GM12878 (cell line): ENCODE results near the gene SNX22. TPM values are rescaled to one million over a fixed set of nuclear protein-coding genes. Genes with fewer than 3 reads are reported as not detected.

ENCODE experiments used
- ATAC-seq: fragments of 200-7000 bp; cut with Tn5 transposase; 3 replicates; pipeline ENCODE4 v1.9.1; 2020; ENCODE audit warnings: mild to moderate bottlenecking, moderate library complexity
- BruUV-seq: library from RNA; stranded (reverse); fragments of 400-500 nt; replicated peaks from 2 replicates; lab custom pipeline; 2021; lab: Mats Ljungman, UMichigan
- CTCF ChIA-PET: fragments of 300-600 bp; sonication (Branson Sonifier 250); formaldehyde crosslinking; extraction: SDS; loops from one replicate; lab custom pipeline; 2021; ENCODE audit warnings: inconsistent platforms; lab: Yijun Ruan, JAX
- POLR2A ChIA-PET: fragments of 350-600 bp; formaldehyde crosslinking; extraction: SDS; loops from one replicate; lab custom pipeline; 2021; ENCODE audit warnings: inconsistent platforms; lab: Charles Lee
- RAD21 ChIA-PET: fragments of 300-600 bp; sonication (Branson Sonifier 250); formaldehyde crosslinking; loops from one replicate; lab custom pipeline; 2023; ENCODE audit warnings: antibody characterized with exemption; ENCODE audit not compliant: unreplicated experiment; lab: Charles Lee
- SMC1A ChIA-PET: fragments of 300-600 bp; sonication (Branson Sonifier 250); formaldehyde crosslinking; loops from one replicate; lab custom pipeline; 2023; ENCODE audit not compliant: unreplicated experiment, uncharacterized antibody; lab: Charles Lee
- DNase-seq: peaks from one replicate; pipeline ENCODE4 v3.0.0-alpha.2; 2011; ENCODE audit warnings: low read depth, low spot score
- FAIRE-seq: peaks from 3 replicates; lab custom pipeline; 2011; peaks lifted over from hg19 to GRCh38; lab: Jason Lieb, UNC
- H2AFZ ChIP-seq: 2 replicates; pipeline ENCODE4 v1.6.0; 2011; ENCODE audit warnings: low read depth, low read length, control low read depth; ENCODE audit not compliant: control insufficient read depth
- H3K27ac ChIP-seq: 2 replicates; pipeline ENCODE4 v1.5.1; 2011; ENCODE audit warnings: control low read depth; ENCODE audit not compliant: control insufficient read depth, insufficient read depth
- H3K27me3 ChIP-seq, 2 experiments: replicated peaks in 1 of 2; 2 replicates each; pipeline versions ENCODE4 v1.6.0 to v1.6.1; 2011; ENCODE audit warnings: low read length in 1 of 2; ENCODE audit not compliant: control insufficient read depth in 2 of 2, insufficient read depth in 2 of 2
- H3K36me3 ChIP-seq, 2 experiments: 2 replicates each; pipeline ENCODE4 v1.5.1; 2011; ENCODE audit warnings: low read length in 1 of 2; ENCODE audit not compliant: control insufficient read depth in 2 of 2, insufficient read depth in 2 of 2
- H3K4me1 ChIP-seq: 2 replicates; pipeline ENCODE4 v1.6.1; 2011; ENCODE audit warnings: mild to moderate bottlenecking, low read length, moderate library complexity, mixed read lengths; ENCODE audit not compliant: control insufficient read depth, insufficient read depth
- H3K4me2 ChIP-seq: 2 replicates; pipeline ENCODE4 v1.6.0; 2011; ENCODE audit warnings: control low read depth; ENCODE audit not compliant: control insufficient read depth, insufficient read depth
- H3K4me3 ChIP-seq: fragments of 200-600 bp; sonication (generic); 2 replicates; pipeline ENCODE4 v1.5.1; 2016
- H3K79me2 ChIP-seq: 2 replicates; pipeline ENCODE4 v1.6.0; 2011; ENCODE audit warnings: low read length; ENCODE audit not compliant: control insufficient read depth, insufficient read depth
- H3K9ac ChIP-seq: 2 replicates; pipeline ENCODE4 v1.8.0; 2011; ENCODE audit warnings: low read length, control low read depth, mixed read lengths; ENCODE audit not compliant: control insufficient read depth, insufficient read depth
- H3K9me3 ChIP-seq: replicated peaks from 3 replicates; pipeline ENCODE4 v1.5.1; 2011; ENCODE audit warnings: mild to moderate bottlenecking, low read length; ENCODE audit not compliant: control insufficient read depth, insufficient read depth
- H4K20me1 ChIP-seq: 2 replicates; pipeline ENCODE4 v1.6.0; 2011; ENCODE audit not compliant: control insufficient read depth, insufficient read depth
- ATF3 ChIP-seq: IDR thresholded peaks from 2 replicates; pipeline ENCODE4 v1.6.1; 2011; ENCODE audit warnings: low read depth, mild to moderate bottlenecking, low read length, moderate library complexity, borderline replicate concordance; ENCODE audit errors: extremely low read depth
- BACH1 ChIP-seq: fragments of 450-650 bp; IDR thresholded peaks from 2 replicates; pipeline ENCODE4 v1.6.1; 2017; ENCODE audit warnings: mild to moderate bottlenecking, borderline replicate concordance
- BHLHE40 ChIP-seq, 2 experiments: fragments of 450-650 bp in 1 of 2; IDR thresholded peaks; 2 replicates each; pipeline ENCODE4 v1.6.1; 2011 to 2017; ENCODE audit warnings: low read depth in 2 of 2, borderline replicate concordance in 1 of 2, improper control_type of control experiment in 1 of 2, low read length in 1 of 2, mild to moderate bottlenecking in 1 of 2
- CREM ChIP-seq: IDR thresholded peaks from 2 replicates; pipeline ENCODE4 v1.6.1; 2014; ENCODE audit warnings: antibody characterized with exemption, low read depth
- MEF2A ChIP-seq: IDR thresholded peaks from 2 replicates; pipeline ENCODE4 v1.6.1; 2011; ENCODE audit warnings: low read depth, mild to moderate bottlenecking, low read length, moderate library complexity; ENCODE audit not compliant: insufficient read depth
- MTA2 ChIP-seq: fragments of 450-650 bp; IDR thresholded peaks from 2 replicates; pipeline ENCODE4 v1.6.1; 2016; ENCODE audit warnings: low read depth, mild to moderate bottlenecking, moderate library complexity
- NR2F1 ChIP-seq: fragments of 450-650 bp; conservative IDR thresholded peaks from 2 replicates; pipeline ENCODE4 v1.6.1; 2017; ENCODE audit warnings: mild to moderate bottlenecking
- RAD21 ChIP-seq: IDR thresholded peaks from 2 replicates; pipeline ENCODE4 v1.6.1; 2011; ENCODE audit warnings: mild to moderate bottlenecking, low read depth, low read length, moderate library complexity; ENCODE audit not compliant: insufficient read depth
- SUZ12 ChIP-seq: fragments of 200-600 bp; sonication (generic); IDR thresholded peaks from one replicate; pipeline ENCODE4 v1.6.1; 2018; ENCODE audit warnings: antibody characterized with exemption, mild to moderate bottlenecking; ENCODE audit not compliant: unreplicated experiment
- YBX1 ChIP-seq: fragments of 450-650 bp; IDR thresholded peaks from 2 replicates; pipeline ENCODE4 v1.6.1; 2016; ENCODE audit warnings: antibody characterized with exemption
- ZNF24 ChIP-seq: fragments of 450-650 bp; IDR thresholded peaks from 2 replicates; pipeline ENCODE4 v1.6.1; 2017; ENCODE audit warnings: antibody characterized with exemption, mild to moderate bottlenecking
- ZSCAN29 ChIP-seq: fragments of 450-650 bp; IDR thresholded peaks from 2 replicates; pipeline ENCODE4 v1.6.1; 2017; ENCODE audit warnings: mild to moderate bottlenecking, moderate library complexity
- WGBS: methylation state at CpG from one replicate; pipeline ENCODE4 v1.1.6; 2016; ENCODE audit warnings: low lambda C conversion rate; ENCODE audit not compliant: insufficient replicate concordance, insufficient coverage; ENCODE audit errors: missing lambda C conversion rate; 5-methylcytosine and 5-hydroxymethylcytosine counted together
- in situ Hi-C: fragments of 300-500 bp; cut with MboI; formaldehyde crosslinking; loops from 9 replicates; pipeline ENCODE4 v1.14.3; 2018; ENCODE audit warnings: mixed read lengths
- intact Hi-C: fragments of 100-400 bp; cut with micrococcal nuclease; formaldehyde crosslinking; loops from one replicate; pipeline ENCODE4 v1.14.2; 2022; ENCODE audit not compliant: unreplicated experiment
- polyA plus RNA-seq, 11 experiments: library from polyadenylated mRNA; depleted of rRNA in 4 of 11; unstranded in 6 of 11; stranded (reverse) in 5 of 11; fragments of >200 nt; fragmentation: Nextera tagmentation in 4 of 11; fragmentation: Illumina TruSeq in 1 of 11; extraction: Ambion mirVana in 4 of 11; extraction: Trizol in 1 of 11; gene quantifications; 1 replicate in 1 of 11; 2 replicates in 10 of 11; pipeline versions ENCODE4 v1.2.1 to v1.2.3, GENCODE V29; 2011 to 2016; ENCODE audit warnings: inconsistent platforms in 2 of 11, missing spikeins in 2 of 11, low read depth in 1 of 11
- total RNA-seq, 4 experiments: library from RNA; depleted of rRNA in 3 of 4; stranded (reverse); fragments of >200 nt in 3 of 4; fragmentation: Illumina TruSeq in 1 of 4; extraction: Trizol in 1 of 4; gene quantifications; 2 replicates each; pipeline versions ENCODE4 v1.2.1 to v1.2.3, GENCODE V29; 2013 to 2021
- TF ChIP-seq, protein P1 (sequence below): IDR thresholded peaks from 2 replicates; pipeline ENCODE4 v1.6.1; 2012; ENCODE audit warnings: improper control_type of control experiment, low read depth, low read length; ENCODE audit not compliant: insufficient replicate concordance

SNX22 gene
- total and polyA plus RNA-seq, 10 of the 15 experiments (the other 5 are each of a cell fraction or from before 2014, with no cell fraction given) = 4.4 to 29.0 (median 8.7) TPM

DNA sequence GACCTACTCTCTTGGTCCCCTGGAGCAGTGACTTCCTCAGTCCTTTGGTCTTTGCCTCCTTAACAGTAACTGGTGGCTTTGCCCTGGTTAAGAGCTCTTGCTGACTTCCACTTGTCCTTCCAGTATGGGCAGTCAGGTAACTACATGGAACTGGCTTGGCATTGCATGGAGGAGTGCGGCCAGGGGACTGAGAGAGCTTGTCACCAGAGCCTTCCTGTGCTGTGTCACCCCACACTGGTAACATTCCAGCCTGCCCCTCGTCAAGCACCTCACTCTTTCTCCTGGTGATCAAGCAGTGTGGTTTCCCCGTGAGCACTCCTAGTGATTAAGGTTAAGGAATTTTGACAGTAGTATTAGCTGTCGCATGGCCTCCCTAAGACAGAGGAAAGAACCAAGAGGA is 19.3 kb upstream of the SNX22 start:
- H2AFZ ChIP-seq = no peak overlapping the region
- no peaks in the 10 kb centered on the region for H4K20me1 ChIP-seq
- ChIA-PET CTCF (interaction anchor here (0.7 to 2.1 kb wide), 8 partner anchors 10 to 596 kb away, joined by 3 to 9 read pairs (median 4); no protein-coding TSS in a partner anchor), RAD21 (interaction anchor here (1.2 kb wide), 1 partner anchor 66 kb away, joined by 3 read pairs; no protein-coding TSS in a partner anchor), POLR2A (interaction anchor here (0.9 to 1.8 kb wide), 3 partner anchors 10 to 38 kb away, joined by 3 to 11 read pairs (median 4); no protein-coding TSS in a partner anchor), SMC1A (interaction anchor here (0.8 to 1.2 kb wide), 2 partner anchors 13 to 17 kb away, joined by 3 to 4 read pairs; no protein-coding TSS in a partner anchor)
- in situ Hi-C loops = no loop called here
- H3K4me3 ChIP-seq = no peak overlapping the region
- DNase-seq (no peak), FAIRE-seq (no peak), ATAC-seq (no peak)
- H3K27me3 ChIP-seq = no peaks in the 10 kb centered on the region
- H3K79me2 ChIP-seq = no peaks in the 10 kb centered on the region
- peaks cover 40 to 52% of the 10 kb centered on the region in 2 experiments for H3K36me3 ChIP-seq
- no peaks in the 10 kb centered on the region for H3K4me1 ChIP-seq
- 94% methylated on average over 4 of the region's 4 CpGs for WGBS
- BruUV-seq = no TSS peak
- no peak for TF ChIP-seq YBX1
- no peak for TF ChIP-seq NR2F1
- no peak for TF ChIP-seq BHLHE40 (IDR thresholded peaks at IDR 0.05; ENCODE audit: borderline replicate concordance in 1 of 2, low read depth in 2 of 2, low read length in 1 of 2)
- no peak for TF ChIP-seq BACH1
- no peak for TF ChIP-seq ATF3
- no peak for TF ChIP-seq CREM
- no peak for TF ChIP-seq SUZ12
- TF ChIP-seq ZSCAN29 = no peak
- TF ChIP-seq, protein P1, sequence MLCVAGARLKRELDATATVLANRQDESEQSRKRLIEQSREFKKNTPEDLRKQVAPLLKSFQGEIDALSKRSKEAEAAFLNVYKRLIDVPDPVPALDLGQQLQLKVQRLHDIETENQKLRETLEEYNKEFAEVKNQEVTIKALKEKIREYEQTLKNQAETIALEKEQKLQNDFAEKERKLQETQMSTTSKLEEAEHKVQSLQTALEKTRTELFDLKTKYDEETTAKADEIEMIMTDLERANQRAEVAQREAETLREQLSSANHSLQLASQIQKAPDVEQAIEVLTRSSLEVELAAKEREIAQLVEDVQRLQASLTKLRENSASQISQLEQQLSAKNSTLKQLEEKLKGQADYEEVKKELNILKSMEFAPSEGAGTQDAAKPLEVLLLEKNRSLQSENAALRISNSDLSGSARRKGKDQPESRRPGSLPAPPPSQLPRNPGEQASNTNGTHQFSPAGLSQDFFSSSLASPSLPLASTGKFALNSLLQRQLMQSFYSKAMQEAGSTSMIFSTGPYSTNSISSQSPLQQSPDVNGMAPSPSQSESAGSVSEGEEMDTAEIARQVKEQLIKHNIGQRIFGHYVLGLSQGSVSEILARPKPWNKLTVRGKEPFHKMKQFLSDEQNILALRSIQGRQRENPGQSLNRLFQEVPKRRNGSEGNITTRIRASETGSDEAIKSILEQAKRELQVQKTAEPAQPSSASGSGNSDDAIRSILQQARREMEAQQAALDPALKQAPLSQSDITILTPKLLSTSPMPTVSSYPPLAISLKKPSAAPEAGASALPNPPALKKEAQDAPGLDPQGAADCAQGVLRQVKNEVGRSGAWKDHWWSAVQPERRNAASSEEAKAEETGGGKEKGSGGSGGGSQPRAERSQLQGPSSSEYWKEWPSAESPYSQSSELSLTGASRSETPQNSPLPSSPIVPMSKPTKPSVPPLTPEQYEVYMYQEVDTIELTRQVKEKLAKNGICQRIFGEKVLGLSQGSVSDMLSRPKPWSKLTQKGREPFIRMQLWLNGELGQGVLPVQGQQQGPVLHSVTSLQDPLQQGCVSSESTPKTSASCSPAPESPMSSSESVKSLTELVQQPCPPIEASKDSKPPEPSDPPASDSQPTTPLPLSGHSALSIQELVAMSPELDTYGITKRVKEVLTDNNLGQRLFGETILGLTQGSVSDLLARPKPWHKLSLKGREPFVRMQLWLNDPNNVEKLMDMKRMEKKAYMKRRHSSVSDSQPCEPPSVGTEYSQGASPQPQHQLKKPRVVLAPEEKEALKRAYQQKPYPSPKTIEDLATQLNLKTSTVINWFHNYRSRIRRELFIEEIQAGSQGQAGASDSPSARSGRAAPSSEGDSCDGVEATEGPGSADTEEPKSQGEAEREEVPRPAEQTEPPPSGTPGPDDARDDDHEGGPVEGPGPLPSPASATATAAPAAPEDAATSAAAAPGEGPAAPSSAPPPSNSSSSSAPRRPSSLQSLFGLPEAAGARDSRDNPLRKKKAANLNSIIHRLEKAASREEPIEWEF = no peak
- no peak for TF ChIP-seq MEF2A
- TF ChIP-seq ZNF24 = no peak
- TF ChIP-seq MTA2 = no peak
- no peak for TF ChIP-seq RAD21
- H3K27ac ChIP-seq = no peak overlapping the region
- intact Hi-C loops = no loop called here
- H3K9me3 ChIP-seq = no peaks in the 10 kb centered on the region
- H3K4me2 ChIP-seq = no peak overlapping the region
- H3K9ac ChIP-seq = no peak overlapping the region
